Measurements from ENCODE around the gene KRTAP5-10. TPM values are rescaled to one million over a fixed set of nuclear protein-coding genes. Genes with fewer than 3 reads are reported as not detected.
A peak's percentile ranks its signal among the peaks of the same experiment; 100 is the strongest.
"Not testable (repeated sequence)": the region's sequence is repeated elsewhere in the genome, so short reads cannot be mapped to it uniquely, and the experiment has no call there.

KRTAP5-10 gene
- total RNA-seq, 2 donors from 2014 or later: not detected

GRCh38 chr11:71603221-71603620, 37.9 kb downstream of the KRTAP5-10 start:
- not testable (repeated sequence) for H3K36me3 Mint-ChIP-seq (ENCODE audit: low read depth); H3K27ac Mint-ChIP-seq; H3K9me3 Mint-ChIP-seq; H3K4me3 Mint-ChIP-seq; ATAC-seq (replicated peaks); H3K4me1 Mint-ChIP-seq
- peaks cover 16% of the 10 kb centered on the region for H3K27me3 Mint-ChIP-seq

GRCh38 chr11:71604798-71605488, 39.6 kb downstream of the KRTAP5-10 start:
- H3K9me3 Mint-ChIP-seq; ATAC-seq (replicated peaks); H3K36me3 Mint-ChIP-seq (ENCODE audit: low read depth); H3K4me1 Mint-ChIP-seq; H3K27ac Mint-ChIP-seq; H3K4me3 Mint-ChIP-seq: not testable (repeated sequence)
- peaks cover 25% of the 10 kb centered on the region for H3K27me3 Mint-ChIP-seq

GRCh38 chr11:71606853-71607519, 41.6 kb downstream of the KRTAP5-10 start:
- not testable (repeated sequence) for H3K27ac Mint-ChIP-seq; ATAC-seq (replicated peaks); H3K9me3 Mint-ChIP-seq; H3K4me1 Mint-ChIP-seq; H3K36me3 Mint-ChIP-seq (ENCODE audit: low read depth)
- Mint-ChIP-seq H3K27me3 (peaks cover 24% of the 10 kb centered on the region), H3K4me3 (peak overlapping the region; percentile 23)

- Mint-ChIP-seq H3K27me3 (peaks cover 24% of the 10 kb centered on the region), H3K4me3 (peak overlapping the region; percentile 36)
- H3K9me3 Mint-ChIP-seq; H3K36me3 Mint-ChIP-seq (ENCODE audit: low read depth); H3K27ac Mint-ChIP-seq; H3K4me1 Mint-ChIP-seq; ATAC-seq (replicated peaks): not testable (repeated sequence)
Observed at GRCh38 chr11:71607520-71608216, 42.3 kb downstream of the KRTAP5-10 start.

GRCh38 chr11:71608272-71608671, 42.9 kb downstream of the KRTAP5-10 start:
- not testable (repeated sequence) for H3K4me3 Mint-ChIP-seq; H3K27ac Mint-ChIP-seq; ATAC-seq (replicated peaks); H3K9me3 Mint-ChIP-seq; H3K36me3 Mint-ChIP-seq (ENCODE audit: low read depth); H3K4me1 Mint-ChIP-seq
- peaks cover 24% of the 10 kb centered on the region for H3K27me3 Mint-ChIP-seq

- H3K36me3 Mint-ChIP-seq (ENCODE audit: low read depth); H3K4me1 Mint-ChIP-seq; ATAC-seq (replicated peaks); H3K27ac Mint-ChIP-seq; H3K9me3 Mint-ChIP-seq; H3K4me3 Mint-ChIP-seq: not testable (repeated sequence)
- peaks cover 30% of the 10 kb centered on the region for H3K27me3 Mint-ChIP-seq
Observed at GRCh38 chr11:71611218-71611910, 46.0 kb downstream of the KRTAP5-10 start.

- not testable (repeated sequence) for H3K4me1 Mint-ChIP-seq, H3K4me3 Mint-ChIP-seq, H3K27ac Mint-ChIP-seq
Observed at GRCh38 chr11:71613931-71614330, 48.6 kb downstream of the KRTAP5-10 start.

GRCh38 chr11:71614366-71614917, 49.1 kb downstream of the KRTAP5-10 start:
- H3K27me3 Mint-ChIP-seq: peaks cover 19% of the 10 kb centered on the region
- H3K27ac Mint-ChIP-seq; ATAC-seq (replicated peaks); H3K36me3 Mint-ChIP-seq (ENCODE audit: low read depth); H3K4me3 Mint-ChIP-seq; H3K4me1 Mint-ChIP-seq; H3K9me3 Mint-ChIP-seq: not testable (repeated sequence)

More at GRCh38 chr11:71613931-71614330, 48.6 kb downstream of the KRTAP5-10 start:
- H3K36me3 Mint-ChIP-seq (ENCODE audit: low read depth); H3K9me3 Mint-ChIP-seq; ATAC-seq (replicated peaks): not testable (repeated sequence)
- H3K27me3 Mint-ChIP-seq: peaks cover 24% of the 10 kb centered on the region

GRCh38 chr11:71615003-71615402, 49.6 kb downstream of the KRTAP5-10 start:
- not testable (repeated sequence) for H3K4me3 Mint-ChIP-seq; H3K27ac Mint-ChIP-seq; H3K36me3 Mint-ChIP-seq (ENCODE audit: low read depth); H3K9me3 Mint-ChIP-seq; H3K4me1 Mint-ChIP-seq; ATAC-seq (replicated peaks)
- peaks cover 17% of the 10 kb centered on the region for H3K27me3 Mint-ChIP-seq

Other genes with a start within 250 kb of the KRTAP5-10 start
- 10 to 100 TPM; 38.8 to 67.1 TPM for gene DHCR7, start 117.2 kb upstream of the KRTAP5-10 start, total RNA-seq
- 100 to 1,000 TPM; 108 to 152 TPM for gene NADSYN1, start 112.4 kb upstream of the KRTAP5-10 start, total RNA-seq
- under 1 TPM in 1 of 2 donors, not detected in 1; 0.17 TPM for gene KRTAP5-7, start 38.3 kb upstream of the KRTAP5-10 start, total RNA-seq
- gene KRTAP5-8, start 27.5 kb upstream of the KRTAP5-10 start, total RNA-seq: under 1 TPM in 1 of 2 donors, not detected in 1; 0.50 TPM
- under 1 TPM in 1 of 2 donors, not detected in 1; 0.22 TPM for gene KRTAP5-9, start 17.1 kb upstream of the KRTAP5-10 start, total RNA-seq
- not detected for gene KRTAP5-11, start 17.3 kb downstream of the KRTAP5-10 start, total RNA-seq